BE2C (cell line): ENCODE measurements around the gene CLCNKA.

ENCODE experiments used
- DNase-seq: peaks from one replicate; pipeline ENCODE4 v3.0.0-alpha.2; 2020
- H3K27me3 ChIP-seq: fragments of 250-450 bp; sonication (Bioruptor Pico); 2 replicates; pipeline ENCODE4 v1.5.1; 2020; ENCODE audit warnings: mild to moderate bottlenecking
- H3K36me3 ChIP-seq: fragments of 250-450 bp; sonication (Bioruptor Pico); 2 replicates; pipeline ENCODE4 v1.5.1; 2020; ENCODE audit warnings: mild to moderate bottlenecking
- H3K4me1 ChIP-seq: fragments of 250-450 bp; sonication (Bioruptor Pico); 2 replicates; pipeline ENCODE4 v1.5.1; 2020
- H3K4me3 ChIP-seq: 2 replicates; pipeline ENCODE4 v1.5.1; 2011; ENCODE audit warnings: low read depth, low read length
- H3K9me3 ChIP-seq: fragments of 250-450 bp; sonication (Bioruptor Pico); 2 replicates; pipeline ENCODE4 v1.5.1; 2020
- TF ChIP-seq, protein P1 (sequence below): IDR thresholded peaks from 2 replicates; pipeline ENCODE4 v1.5.1; 2012; ENCODE audit warnings: mild to moderate bottlenecking, low read depth, low read length

Gene CLCNKA

DNA sequence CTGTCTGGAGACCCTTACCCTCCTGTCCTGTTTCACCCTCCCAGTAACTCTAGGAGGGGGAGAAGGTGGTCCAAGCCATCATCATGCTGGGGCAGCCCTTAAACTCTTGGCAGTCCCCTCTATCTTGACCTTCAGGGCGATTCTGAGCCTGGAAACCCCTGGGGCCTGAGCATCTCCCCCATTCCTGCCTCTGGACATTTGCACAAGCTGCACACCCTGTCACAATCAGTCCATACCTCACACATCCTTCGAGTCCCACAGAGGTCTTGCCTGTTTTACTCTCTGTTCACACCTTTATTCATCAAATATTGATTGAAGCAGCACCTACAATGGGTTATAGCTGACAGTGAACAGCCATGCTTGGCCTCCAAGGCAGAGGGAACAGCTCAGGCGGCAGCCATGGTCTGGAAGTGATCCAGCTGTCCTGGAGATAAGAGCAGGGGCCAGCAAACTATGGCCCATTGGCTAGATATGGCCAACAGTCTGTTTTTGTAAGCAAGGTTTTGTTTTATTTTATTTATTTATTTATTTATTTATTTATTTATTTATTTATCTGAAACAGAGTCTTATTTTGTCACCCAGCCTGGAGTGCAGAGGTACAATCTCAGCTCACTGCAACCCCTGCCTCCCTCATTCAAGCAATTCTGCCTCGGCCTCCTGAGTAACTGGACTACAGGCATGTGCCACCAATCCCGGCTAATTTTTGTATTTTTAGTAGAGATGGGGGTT is 58.8 kb downstream of the CLCNKA start:
- peaks cover 19% of the 10 kb centered on the region for H3K4me1 ChIP-seq
- H3K4me3 ChIP-seq = no peak overlapping the region
- no peaks in the 10 kb centered on the region for H3K36me3 ChIP-seq
- no peaks in the 10 kb centered on the region for H3K27me3 ChIP-seq
- H3K9me3 ChIP-seq = no peaks in the 10 kb centered on the region
- TF ChIP-seq, protein P1, sequence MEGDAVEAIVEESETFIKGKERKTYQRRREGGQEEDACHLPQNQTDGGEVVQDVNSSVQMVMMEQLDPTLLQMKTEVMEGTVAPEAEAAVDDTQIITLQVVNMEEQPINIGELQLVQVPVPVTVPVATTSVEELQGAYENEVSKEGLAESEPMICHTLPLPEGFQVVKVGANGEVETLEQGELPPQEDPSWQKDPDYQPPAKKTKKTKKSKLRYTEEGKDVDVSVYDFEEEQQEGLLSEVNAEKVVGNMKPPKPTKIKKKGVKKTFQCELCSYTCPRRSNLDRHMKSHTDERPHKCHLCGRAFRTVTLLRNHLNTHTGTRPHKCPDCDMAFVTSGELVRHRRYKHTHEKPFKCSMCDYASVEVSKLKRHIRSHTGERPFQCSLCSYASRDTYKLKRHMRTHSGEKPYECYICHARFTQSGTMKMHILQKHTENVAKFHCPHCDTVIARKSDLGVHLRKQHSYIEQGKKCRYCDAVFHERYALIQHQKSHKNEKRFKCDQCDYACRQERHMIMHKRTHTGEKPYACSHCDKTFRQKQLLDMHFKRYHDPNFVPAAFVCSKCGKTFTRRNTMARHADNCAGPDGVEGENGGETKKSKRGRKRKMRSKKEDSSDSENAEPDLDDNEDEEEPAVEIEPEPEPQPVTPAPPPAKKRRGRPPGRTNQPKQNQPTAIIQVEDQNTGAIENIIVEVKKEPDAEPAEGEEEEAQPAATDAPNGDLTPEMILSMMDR = no peak
- no peak for DNase-seq

DNA sequence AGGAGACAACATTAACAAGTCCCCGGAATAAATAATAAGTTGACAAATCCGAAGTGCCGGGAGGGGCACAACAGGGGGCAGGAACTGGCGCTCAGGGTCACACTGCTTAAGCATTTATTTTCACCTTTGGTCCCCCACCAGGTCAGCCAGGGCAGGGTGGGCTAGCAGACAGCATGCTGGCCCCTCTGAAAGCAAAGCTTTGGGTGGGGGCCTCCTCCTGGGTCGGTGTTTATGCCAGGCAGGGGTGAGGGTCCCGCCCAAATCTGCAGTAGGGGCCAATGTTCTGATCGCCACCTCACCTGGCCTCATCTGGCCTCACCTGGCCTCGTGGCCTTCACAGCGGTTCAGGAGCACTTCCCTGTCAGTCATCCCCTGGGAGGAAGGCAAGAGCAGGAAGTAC is 59.8 kb downstream of the CLCNKA start:
- no peaks in the 10 kb centered on the region for H3K27me3 ChIP-seq

DNA sequence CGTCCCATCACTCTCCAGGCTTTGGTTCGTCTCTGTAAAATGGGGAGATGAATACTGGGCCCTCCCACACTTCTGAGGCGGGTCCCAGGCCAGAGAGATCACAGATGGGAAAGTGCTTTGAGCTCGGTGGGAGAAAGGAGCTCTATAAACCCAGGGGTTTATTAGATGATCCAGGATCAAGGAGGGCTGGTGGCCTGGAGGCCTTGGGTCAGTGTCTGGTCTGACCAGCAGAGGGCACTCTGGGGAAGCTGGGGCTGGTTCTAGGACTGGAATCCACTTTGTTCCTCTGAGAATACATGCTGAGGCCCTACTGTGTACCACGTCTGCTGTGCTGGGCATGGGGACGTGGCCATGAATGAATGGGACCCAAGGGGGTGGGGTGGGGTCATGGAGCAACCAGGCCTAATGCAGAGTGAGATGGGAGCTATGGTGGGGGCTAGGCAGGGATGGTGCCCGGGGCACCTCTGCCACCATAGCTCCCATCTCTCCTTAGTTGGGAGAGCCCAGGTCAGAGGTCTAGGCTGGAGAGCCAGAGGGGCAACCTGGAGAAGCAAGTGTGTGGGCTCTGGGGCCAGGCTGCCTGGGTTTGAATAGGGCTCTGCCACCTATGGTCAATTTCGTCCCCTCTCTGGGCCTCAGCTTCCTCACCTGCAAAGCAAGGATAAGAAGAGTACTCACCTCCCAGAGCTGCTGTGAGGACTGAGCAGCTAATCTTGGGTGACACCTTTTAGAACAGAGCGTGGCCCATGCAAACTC is 60.6 kb downstream of the CLCNKA start:
- DNase-seq = peak; percentile 67
- H3K4me3 ChIP-seq = no peak overlapping the region
- H3K27me3 ChIP-seq = no peaks in the 10 kb centered on the region
- peaks cover 11% of the 10 kb centered on the region for H3K4me1 ChIP-seq
- TF ChIP-seq, protein P1 = peak; percentile 79
- H3K9me3 ChIP-seq = no peaks in the 10 kb centered on the region
- H3K36me3 ChIP-seq = no peaks in the 10 kb centered on the region

More for the DNA sequence above, 59.8 kb downstream of the CLCNKA start:
- Histone ChIP-seq H3K4me1 (peaks cover 16% of the 10 kb centered on the region), H3K36me3 (no peaks in the 10 kb centered on the region), H3K9me3 (no peaks in the 10 kb centered on the region), H3K4me3 (no peak overlapping the region)
- DNase-seq = no peak
- TF ChIP-seq, protein P1 = no peak

DNA sequence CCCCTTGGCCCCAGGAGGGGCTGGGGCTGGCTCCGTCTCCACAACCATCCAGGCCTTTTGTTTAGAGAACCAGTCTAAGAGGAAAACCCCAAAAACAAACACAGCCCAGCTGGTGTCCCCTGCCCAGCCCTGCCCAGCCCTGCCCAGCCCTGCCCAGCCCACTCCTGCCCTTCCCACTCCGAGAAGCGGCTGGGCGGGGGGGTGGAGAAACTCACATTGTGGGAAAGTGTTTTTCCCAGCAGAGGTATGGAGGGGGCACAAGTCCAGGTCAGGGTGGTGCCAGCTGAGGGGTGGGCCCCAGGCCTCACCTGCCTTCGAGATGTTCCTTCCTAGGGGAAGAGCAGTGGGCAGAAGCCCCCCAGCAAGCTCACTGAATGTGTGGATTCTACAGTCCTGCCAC is 61.6 kb downstream of the CLCNKA start:
- H3K4me3 ChIP-seq = no peak overlapping the region
- H3K36me3 ChIP-seq = no peaks in the 10 kb centered on the region
- no peaks in the 10 kb centered on the region for H3K27me3 ChIP-seq
- TF ChIP-seq, protein P1 = no peak
- DNase-seq = no peak
- H3K4me1 ChIP-seq = peaks cover 5% of the 10 kb centered on the region
- no peaks in the 10 kb centered on the region for H3K9me3 ChIP-seq
